Testis (tissue), 2 donors: Measurements from ENCODE around the gene SIGLEC15.

Experiments used
- CTCF ChIP-seq, 3 experiments: fragments of 450-650 bp in 2 of 3; fragments of 200-600 bp in 1 of 3; sonication (generic) in 1 of 3; IDR thresholded peaks; one replicate each; pipeline ENCODE4 v1.5.1; 2016 to 2019; ENCODE audit warnings: antibody characterized with exemption in 3 of 3, mild to moderate bottlenecking in 2 of 3, moderate library complexity in 1 of 3
- POLR2A ChIP-seq: fragments of 450-650 bp; IDR thresholded peaks from one replicate; pipeline ENCODE4 v1.6.1; 2017; ENCODE audit warnings: antibody characterized with exemption, mild to moderate bottlenecking, moderate library complexity

GRCh38 chr18:45806226-45806625 lies 19.2 kb upstream of the SIGLEC15 start:
- TF ChIP-seq CTCF (IDR thresholded peaks at IDR 0.05): no peak
- TF ChIP-seq POLR2A: no peak
